ENCODE data around the gene IFIT2. TPM values are rescaled to one million over a fixed set of nuclear protein-coding genes. Genes with fewer than 3 reads are reported as not detected.

The IFIT2 gene
- total RNA-seq, 4 donors from 2014 or later, result 3.2 to 5.3 (median 3.8) TPM

- no peak overlapping the region for H3K4me3 ChIP-seq
- H3K27ac ChIP-seq, result no peak overlapping the region
- H3K36me3 ChIP-seq, result no peaks in the 10 kb centered on the region
- peaks cover 2 to 28% (median 6%) of the 10 kb centered on the region in 3 donors for H3K4me1 ChIP-seq
- H3K9me3 ChIP-seq, result no peaks in the 10 kb centered on the region
- H3K27me3 ChIP-seq, result no peaks in the 10 kb centered on the region
- no CpG with 5 or more reads among the region's 1 CpG for WGBS, 2 donors (ENCODE audit: low coverage in 1 of 2)
- TF ChIP-seq CTCF (IDR thresholded peaks at IDR 0.05) (no peak), EP300 (IDR thresholded peaks at IDR 0.05) (no peak), POLR2AphosphoS5 (IDR thresholded peaks at IDR 0.05) (no peak), POLR2A (IDR thresholded peaks at IDR 0.05) (no peak)
- ATAC-seq, result no peak
Measured at GRCh38 chr10:89263531-89263930, 38.3 kb upstream of the IFIT2 start.

GRCh38 chr10:89266721-89267453 lies 35.0 kb upstream of the IFIT2 start:
- TF ChIP-seq POLR2A (IDR thresholded peaks at IDR 0.05), result no peak
- TF ChIP-seq POLR2AphosphoS5 (IDR thresholded peaks at IDR 0.05), result no peak
- TF ChIP-seq CTCF (IDR thresholded peaks at IDR 0.05), result no peak
- TF ChIP-seq EP300 (IDR thresholded peaks at IDR 0.05), result no peak
- H3K36me3 ChIP-seq, result no peaks in the 10 kb centered on the region
- no peaks in the 10 kb centered on the region for H3K27me3 ChIP-seq
- peaks cover 0 to 19% (median 0%) of the 10 kb centered on the region in 3 donors for H3K4me1 ChIP-seq
- no peak overlapping the region for H3K4me3 ChIP-seq
- 14 to 40% methylated on average over 1 of the region's 1 CpG for WGBS, 2 donors (ENCODE audit: low coverage in 1 of 2)
- H3K27ac ChIP-seq, result peak overlapping the region in 1 of 4 donors; percentile 27
- ATAC-seq, result no peak
- no peaks in the 10 kb centered on the region for H3K9me3 ChIP-seq

- Histone ChIP-seq H3K4me3 (no peak overlapping the region), H3K36me3 (no peaks in the 10 kb centered on the region), H3K9me3 (no peaks in the 10 kb centered on the region), H3K27me3 (no peaks in the 10 kb centered on the region), H3K4me1 (peaks cover 0 to 24% (median 0%) of the 10 kb centered on the region in 3 donors), H3K27ac (no peak overlapping the region)
- no peak for ATAC-seq
- WGBS, 2 donors (ENCODE audit: low coverage in 1 of 2), result 83 to 88% methylated on average over 3 of the region's 3 CpGs
- no peak for TF ChIP-seq EP300 (IDR thresholded peaks at IDR 0.05)
- TF ChIP-seq POLR2A (IDR thresholded peaks at IDR 0.05), result no peak
- no peak for TF ChIP-seq CTCF (IDR thresholded peaks at IDR 0.05)
- TF ChIP-seq POLR2AphosphoS5 (IDR thresholded peaks at IDR 0.05), result no peak
Measured at GRCh38 chr10:89269433-89270152, 32.3 kb upstream of the IFIT2 start.

- Histone ChIP-seq H3K4me3 (no peak overlapping the region), H3K27me3 (no peaks in the 10 kb centered on the region), H3K36me3 (no peaks in the 10 kb centered on the region), H3K27ac (no peak overlapping the region), H3K4me1 (peaks cover 0 to 26% (median 3%) of the 10 kb centered on the region in 3 donors), H3K9me3 (no peaks in the 10 kb centered on the region)
- no peak for ATAC-seq
- TF ChIP-seq POLR2AphosphoS5 (IDR thresholded peaks at IDR 0.05), result no peak
- TF ChIP-seq POLR2A (IDR thresholded peaks at IDR 0.05), result no peak
- TF ChIP-seq CTCF (IDR thresholded peaks at IDR 0.05), result no peak
- TF ChIP-seq EP300 (IDR thresholded peaks at IDR 0.05), result no peak
Measured at GRCh38 chr10:89270153-89270483, 31.7 kb upstream of the IFIT2 start.

- Histone ChIP-seq H3K27me3 (no peaks in the 10 kb centered on the region), H3K4me3 (no peak overlapping the region), H3K27ac (no peak overlapping the region), H3K4me1 (peaks cover 0 to 27% (median 4%) of the 10 kb centered on the region in 3 donors), H3K36me3 (no peaks in the 10 kb centered on the region), H3K9me3 (no peaks in the 10 kb centered on the region)
- WGBS, 2 donors (ENCODE audit: low coverage in 1 of 2), result 93 to 100% methylated on average over 2 of the region's 2 CpGs
- no peak for ATAC-seq
- TF ChIP-seq CTCF (IDR thresholded peaks at IDR 0.05) (no peak), POLR2A (IDR thresholded peaks at IDR 0.05) (no peak), EP300 (IDR thresholded peaks at IDR 0.05) (no peak), POLR2AphosphoS5 (IDR thresholded peaks at IDR 0.05) (no peak)
Measured at GRCh38 chr10:89271532-89271931, 30.3 kb upstream of the IFIT2 start.
